ENCODE data around the gene ITPK1.

ITPK1 gene

GRCh38 chr14:92932448-92933395, 183.0 kb downstream of the ITPK1 start:
- FAIRE-seq, result no peak

GRCh38 chr14:92931681-92932447, 183.9 kb downstream of the ITPK1 start:
- FAIRE-seq, result no peak

DNA sequence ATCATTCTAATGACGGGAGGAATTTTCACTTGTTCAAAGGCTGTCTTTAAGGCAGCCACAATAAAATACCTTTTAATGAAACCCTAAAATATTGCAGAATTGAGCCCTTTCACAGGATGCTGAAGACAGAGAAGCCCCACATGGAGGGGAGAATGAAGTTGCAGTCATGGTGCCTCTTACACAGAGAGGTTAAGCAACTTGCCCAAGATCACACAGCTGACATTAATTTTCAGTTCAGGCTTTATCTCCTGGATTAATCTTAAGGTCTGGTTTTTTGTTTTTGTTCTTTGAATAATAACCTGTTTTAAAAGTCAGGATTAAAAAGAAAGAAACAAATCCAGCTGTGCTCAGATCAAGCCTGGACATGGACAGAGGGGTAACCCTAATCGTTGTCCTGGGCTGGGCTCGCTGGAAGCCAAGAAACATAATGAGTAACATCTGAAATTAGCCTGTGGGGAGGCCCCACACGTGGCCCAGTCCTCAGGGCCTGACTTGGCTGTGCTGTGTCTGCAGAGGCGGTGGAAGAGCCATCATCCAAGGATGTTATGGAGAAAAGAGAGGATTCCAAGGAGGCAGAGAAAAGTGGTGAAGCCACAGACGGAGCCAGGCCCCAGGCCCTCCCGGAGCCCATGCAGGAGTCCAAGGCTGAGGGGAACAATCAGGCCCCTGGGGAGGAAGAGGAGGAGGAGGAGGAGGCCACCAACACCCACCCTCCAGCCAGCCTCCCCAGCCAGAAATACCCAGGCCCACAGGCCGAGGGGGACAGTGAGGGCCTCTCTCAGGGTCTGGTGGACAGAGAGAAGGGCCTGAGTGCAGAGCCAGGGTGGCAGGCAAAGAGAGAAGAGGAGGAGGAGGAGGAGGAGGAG, 184.8 kb downstream of the ITPK1 start:
- no peak for FAIRE-seq

DNA sequence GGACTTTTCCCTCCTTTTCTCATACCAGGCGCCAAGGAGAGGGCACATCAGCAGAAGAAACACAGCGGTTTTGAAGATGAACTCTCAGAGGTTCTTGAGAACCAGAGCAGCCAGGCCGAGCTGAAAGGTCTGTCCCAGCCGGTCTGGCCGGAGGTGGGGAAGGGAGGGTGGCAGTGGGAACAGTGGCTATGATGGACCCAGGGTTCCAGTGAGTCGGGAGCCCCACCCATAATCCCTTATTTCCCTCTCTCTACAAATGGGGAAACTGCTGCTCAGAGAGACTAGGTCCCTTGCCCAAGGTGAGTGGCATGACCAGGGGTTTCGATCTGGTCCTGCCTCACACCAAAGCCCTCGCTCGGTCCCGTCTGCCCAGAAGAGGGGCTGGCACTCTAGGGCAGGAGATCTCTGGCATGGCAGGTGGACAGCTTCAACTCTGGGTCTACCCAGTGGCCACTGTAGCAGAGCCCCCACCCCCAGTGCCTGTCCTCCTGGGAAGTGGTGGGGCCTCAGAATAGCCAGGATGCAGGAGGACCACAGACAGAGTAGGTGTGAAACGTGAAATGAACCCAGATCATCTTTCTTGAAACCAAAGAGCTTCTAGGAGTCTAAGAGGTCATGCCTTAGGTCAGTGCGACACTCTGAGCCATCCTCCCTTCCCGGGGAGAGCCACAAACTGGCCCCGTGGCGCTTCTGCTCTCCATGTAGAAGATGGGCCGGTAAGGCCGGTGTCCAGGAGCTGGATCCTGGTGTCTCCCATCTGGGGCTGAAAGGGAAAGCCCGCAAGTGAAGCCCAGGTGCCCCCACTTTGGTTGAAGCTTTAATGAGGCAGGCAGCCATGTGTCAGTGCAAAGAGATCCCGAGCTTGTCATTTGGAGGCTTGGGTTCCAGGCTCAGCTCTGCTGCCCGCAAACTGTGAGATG, 185.8 kb downstream of the ITPK1 start:
- no peak for FAIRE-seq

GRCh38 chr14:92928961-92929688, 186.6 kb downstream of the ITPK1 start:
- no peak for FAIRE-seq

- FAIRE-seq, result no peak
These were observed 187.5 kb downstream of the ITPK1 start for GRCh38 chr14:92928258-92928629.

- peak; percentile 5 for FAIRE-seq
These were observed 188.1 kb downstream of the ITPK1 start for GRCh38 chr14:92927349-92928257.

DNA sequence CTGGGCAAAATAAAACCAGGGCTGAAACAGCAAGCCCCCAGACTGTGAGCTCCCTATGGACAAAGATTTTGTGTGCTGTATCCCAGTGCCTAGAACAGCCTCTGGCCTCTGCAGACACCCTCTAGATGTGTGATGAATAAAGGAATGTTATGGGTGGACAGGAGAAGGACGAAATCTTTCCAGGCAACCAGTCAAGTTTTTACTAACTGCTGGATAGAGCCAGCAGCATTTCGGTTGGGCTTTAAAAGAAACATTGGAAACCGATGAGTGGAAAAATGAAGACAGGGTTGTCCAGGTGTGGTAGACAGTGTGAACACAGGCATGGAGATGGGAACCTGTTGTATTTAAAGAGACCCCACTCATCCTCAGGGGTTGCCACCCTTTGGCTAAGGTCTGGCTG, 188.8 kb downstream of the ITPK1 start:
- FAIRE-seq, result no peak

DNA sequence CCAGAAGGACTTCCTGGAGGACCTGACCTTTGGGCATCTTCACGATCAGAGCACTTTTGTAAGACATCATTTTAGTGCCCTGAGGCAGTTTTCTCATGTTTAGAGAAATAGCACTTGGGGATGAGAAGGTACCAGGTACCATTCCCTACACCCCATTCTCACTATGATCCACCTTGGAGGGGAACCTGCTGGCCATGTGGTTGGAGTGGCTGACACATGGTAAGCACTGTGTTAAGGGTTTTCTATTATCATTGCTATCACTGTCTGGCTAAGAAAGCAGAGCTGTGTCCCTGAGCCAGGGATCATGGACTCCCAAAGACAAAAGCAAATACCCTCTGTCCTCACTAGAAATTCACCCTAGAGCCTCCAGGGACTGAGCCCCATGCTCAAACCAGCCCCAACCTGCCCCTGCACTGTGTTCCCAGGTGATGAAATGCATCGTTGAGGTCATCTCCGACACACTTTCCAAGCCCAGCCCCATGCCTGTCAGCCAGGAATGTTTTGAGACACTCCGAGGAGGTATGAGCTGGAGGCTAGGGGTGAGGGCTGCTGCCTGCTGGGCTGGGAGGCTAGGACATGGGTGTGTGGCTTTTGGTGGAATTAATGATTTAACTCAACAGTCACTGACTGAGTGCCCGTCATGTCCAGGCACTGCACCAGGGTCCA, 189.4 kb downstream of the ITPK1 start:
- no peak for FAIRE-seq

DNA sequence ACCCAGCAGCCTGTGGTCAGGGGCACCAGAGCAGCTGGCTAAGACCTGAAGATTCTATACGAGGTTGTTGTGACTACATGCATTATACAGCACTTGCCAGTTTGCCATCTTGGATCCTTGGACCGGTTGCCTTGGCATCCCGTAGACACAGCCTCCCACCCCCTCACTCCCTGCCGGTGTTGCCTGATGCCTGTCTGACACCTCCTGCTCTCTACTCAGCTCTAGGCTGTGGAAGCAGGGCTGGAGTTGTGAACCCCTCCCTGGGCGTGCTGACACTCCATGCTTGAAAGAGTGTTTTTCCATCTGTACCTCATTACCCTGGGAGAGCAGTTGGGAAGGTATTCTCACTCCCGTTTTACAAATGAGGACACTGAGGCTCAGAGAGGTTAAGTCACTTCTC, 190.3 kb downstream of the ITPK1 start:
- FAIRE-seq, result no peak

DNA sequence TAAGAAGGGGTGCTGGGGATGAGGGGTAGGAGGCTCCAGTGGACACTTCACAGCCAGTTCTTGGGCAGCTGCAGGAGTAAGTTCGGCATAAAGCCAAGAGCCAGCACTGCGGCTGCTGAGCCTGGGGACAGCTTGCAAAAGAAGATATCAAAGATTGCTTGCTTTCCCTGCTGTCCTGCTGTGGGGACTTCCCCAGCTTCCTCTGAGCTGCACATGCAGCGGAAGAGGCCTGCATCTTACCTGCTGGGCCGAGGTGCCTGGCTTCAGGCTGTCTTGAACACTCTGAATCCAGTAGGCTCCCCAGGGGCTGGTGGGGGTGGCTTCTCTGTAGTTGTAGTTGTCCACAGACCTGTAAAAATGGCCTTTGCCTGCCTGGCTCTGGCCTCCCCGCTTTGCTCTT, 191.5 kb downstream of the ITPK1 start:
- FAIRE-seq, result no peak

DNA sequence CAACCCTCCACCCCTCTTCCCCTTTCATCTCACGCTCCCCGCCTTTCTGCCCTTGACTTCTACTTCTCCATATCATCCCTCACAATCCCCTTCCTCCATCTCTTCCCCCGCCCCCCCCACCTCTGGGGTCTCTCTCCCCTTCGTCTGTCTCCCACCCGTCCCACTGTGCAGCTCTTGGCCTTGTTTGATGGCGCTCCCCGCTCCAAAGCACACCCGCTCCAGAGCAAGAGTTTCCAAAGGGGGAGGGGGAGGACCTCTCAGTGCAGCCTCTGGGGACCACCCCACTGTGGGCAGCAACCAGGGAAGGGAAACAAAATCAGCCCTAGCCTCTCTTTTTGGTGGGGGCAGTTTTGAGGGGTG, 192.0 kb downstream of the ITPK1 start:
- no peak for FAIRE-seq

DNA sequence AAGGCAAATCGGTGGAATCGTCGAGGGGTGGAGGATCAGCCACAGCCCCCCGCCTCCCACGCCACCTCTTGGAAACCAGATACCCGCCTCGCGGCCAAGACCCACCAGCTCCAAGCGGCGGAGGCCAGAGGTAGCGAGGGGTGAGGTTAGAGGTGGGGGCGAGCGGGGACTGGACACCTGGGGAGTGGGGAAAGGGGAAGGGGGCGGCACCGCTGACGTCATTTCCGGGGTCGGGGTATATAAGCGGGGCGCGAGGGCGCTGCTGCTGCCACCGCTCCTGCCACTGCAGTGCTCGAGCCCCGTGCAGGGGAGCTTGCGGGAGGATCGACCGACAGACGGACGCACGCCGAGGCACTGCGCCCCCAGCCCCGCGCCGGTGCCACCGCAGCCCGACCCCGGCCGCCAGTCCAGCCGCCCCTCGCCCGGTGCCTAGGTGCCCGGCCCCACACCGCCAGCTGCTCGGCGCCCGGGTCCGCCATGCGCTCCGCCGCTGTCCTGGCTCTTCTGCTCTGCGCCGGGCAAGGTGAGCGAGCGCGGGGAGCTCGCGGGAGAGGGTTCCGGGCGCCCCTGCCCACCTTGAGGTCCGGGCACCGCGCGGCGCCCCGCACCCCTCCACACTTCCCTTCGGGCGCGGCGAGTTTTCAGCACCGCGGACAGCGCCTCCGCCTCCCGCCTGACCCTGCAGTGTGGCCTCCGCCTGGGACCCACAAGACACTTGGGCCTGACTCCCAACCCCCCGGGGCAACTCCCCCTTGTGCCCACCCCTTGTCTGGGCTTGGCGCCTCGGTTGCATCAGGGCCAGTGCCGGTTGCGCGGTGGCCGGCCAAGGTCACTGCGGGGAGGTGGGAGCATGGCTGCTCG, 192.6 kb downstream of the ITPK1 start, which contains the start of gene CHGA:
Gene CHGA, plus strand, starts transcription at position 268 of the 861 bp plus-strand sequence. Its CDS starts 210 bp downstream, at position 478.
- FAIRE-seq, result no peak

- peak; percentile 80 for FAIRE-seq
These were observed 193.5 kb downstream of the ITPK1 start for GRCh38 chr14:92922155-92922735.

DNA sequence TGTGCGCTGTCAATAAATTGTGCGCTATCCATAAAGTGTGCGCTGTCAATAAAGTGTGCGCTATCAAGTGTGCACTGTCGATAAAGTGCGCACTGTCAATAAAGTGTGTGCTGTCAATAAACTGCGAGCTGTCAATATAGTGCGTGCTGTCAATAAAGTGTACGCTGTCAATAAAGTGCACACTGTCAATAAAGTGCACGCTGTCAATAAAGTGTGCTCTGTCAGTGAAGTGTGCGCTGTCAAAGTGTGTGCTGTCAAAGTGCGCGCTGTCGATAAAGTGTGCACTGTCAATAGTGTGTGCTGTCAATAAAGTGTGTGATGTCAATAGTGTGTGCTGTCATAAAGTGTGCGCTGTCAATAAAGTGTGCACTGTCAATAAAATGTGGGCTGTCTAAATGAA, 195.7 kb downstream of the ITPK1 start:
- no peak for FAIRE-seq

DNA sequence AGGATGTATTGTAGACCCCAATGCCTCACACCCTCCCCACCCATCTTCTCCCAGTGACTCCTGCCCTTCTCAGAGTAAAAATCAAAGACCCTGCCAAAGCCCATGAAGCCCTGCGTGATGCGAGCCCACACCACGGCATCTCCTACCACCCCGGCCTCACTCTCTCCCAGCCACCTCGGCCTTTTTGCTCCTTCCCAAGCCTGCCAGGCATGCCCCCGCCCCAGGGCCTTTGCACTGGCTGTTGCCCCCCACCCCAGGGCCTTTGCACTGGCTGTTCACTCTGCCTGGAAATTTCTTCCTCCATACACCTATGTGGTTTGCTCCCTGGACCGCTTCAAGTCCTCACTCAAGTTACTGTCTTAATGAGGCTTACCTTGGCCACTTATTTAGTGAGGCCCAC, 197.8 kb downstream of the ITPK1 start:
- FAIRE-seq, result no peak

- peak; percentile 94 for FAIRE-seq
These were observed 198.4 kb downstream of the ITPK1 start for GRCh38 chr14:92917041-92917940.

Measured in islet of Langerhans (tissue), 1 donor.